ENCODE measurements around the gene MPPED2. TPM values are rescaled to one million over a fixed set of nuclear protein-coding genes. Genes with fewer than 3 reads are reported as not detected.

Gene MPPED2
- total RNA-seq, 1 donor from 2014 or later, result 179 TPM

DNA sequence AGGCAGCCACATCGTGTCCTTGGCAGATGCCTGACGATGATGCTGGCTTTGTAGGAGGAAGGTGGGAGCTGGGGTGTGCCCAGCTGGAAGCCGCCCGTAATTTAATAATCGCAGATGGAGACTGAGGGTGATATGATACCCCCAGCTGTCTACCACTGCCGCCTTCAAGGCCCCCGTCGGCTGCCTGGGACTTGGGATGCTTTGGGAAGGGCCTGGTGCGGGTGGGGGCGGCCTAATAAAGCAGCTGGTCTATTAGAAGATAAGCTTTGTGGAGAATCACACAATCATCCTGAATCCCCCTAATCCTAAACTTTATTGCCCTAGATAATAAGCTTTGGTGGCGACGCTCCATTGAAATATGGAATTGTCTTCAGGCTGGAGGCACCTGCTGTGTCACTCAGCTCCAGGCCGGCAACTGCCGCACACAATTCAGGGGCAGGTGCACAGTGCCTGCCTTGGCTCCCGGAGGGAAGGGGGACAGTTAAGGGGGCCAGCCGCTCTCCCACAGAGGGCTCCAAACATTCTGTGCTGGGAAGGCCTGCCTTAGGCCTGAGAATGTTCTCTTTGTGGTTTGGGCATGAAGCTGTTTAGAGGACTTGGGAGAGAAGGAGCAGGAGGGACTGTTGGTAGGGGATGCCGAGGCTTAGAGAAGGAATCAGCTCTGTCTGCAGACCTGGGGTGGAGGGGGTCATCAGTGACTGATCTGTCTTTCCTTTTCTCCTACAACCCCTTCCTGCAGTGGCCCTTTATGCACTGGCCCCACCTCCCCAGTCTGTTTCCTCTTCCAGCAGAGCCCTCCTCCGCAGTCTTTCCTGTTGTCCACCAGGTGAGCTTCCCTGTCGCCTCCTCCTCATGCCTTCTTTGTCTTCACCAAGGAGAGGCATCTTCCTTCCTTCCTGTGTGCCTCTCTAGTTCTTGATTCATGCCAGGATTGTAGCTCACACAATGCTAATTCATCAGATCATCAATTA is 198.0 kb downstream of the MPPED2 start:
- Mint-ChIP-seq H3K36me3 (peaks cover 4% of the 10 kb centered on the region), H3K27me3 (ENCODE audit: low read depth) (no peaks in the 10 kb centered on the region), H3K27ac (peak overlapping the region; percentile 2), H3K4me3 (no peak overlapping the region), H3K9me3 (peaks cover 6% of the 10 kb centered on the region), H3K4me1 (peaks cover 54% of the 10 kb centered on the region)
- no peak for TF ChIP-seq CTCF (IDR thresholded peaks at IDR 0.05; ENCODE audit: unreplicated experiment)
- DNase-seq (ENCODE audit: low spot score in 2 of 2, unreplicated experiment in 2 of 2), result no peak

GRCh38 chr11:30381879-30382278 is 204.3 kb downstream of the MPPED2 start:
- TF ChIP-seq CTCF (IDR thresholded peaks at IDR 0.05; ENCODE audit: unreplicated experiment), result no peak
- H3K4me3 Mint-ChIP-seq, result no peak overlapping the region
- no peaks in the 10 kb centered on the region for H3K27me3 Mint-ChIP-seq (ENCODE audit: low read depth)
- H3K27ac Mint-ChIP-seq, result peak overlapping the region; percentile 92
- peaks cover 6% of the 10 kb centered on the region for H3K9me3 Mint-ChIP-seq
- H3K4me1 Mint-ChIP-seq, result peaks cover 47% of the 10 kb centered on the region
- H3K36me3 Mint-ChIP-seq, result peaks cover 4% of the 10 kb centered on the region
- no peak for DNase-seq (ENCODE audit: low spot score in 2 of 2, unreplicated experiment in 2 of 2)

- no peak for DNase-seq (ENCODE audit: low spot score in 2 of 2, unreplicated experiment in 2 of 2)
- peaks cover 47% of the 10 kb centered on the region for H3K4me1 Mint-ChIP-seq
- peak overlapping the region; percentile 65 for H3K27ac Mint-ChIP-seq
- peaks cover 3% of the 10 kb centered on the region for H3K36me3 Mint-ChIP-seq
- peaks cover 4% of the 10 kb centered on the region for H3K9me3 Mint-ChIP-seq
- no peak for TF ChIP-seq CTCF (IDR thresholded peaks at IDR 0.05; ENCODE audit: unreplicated experiment)
- no peaks in the 10 kb centered on the region for H3K27me3 Mint-ChIP-seq (ENCODE audit: low read depth)
- no peak overlapping the region for H3K4me3 Mint-ChIP-seq
Measured at GRCh38 chr11:30380846-30381245, 205.3 kb downstream of the MPPED2 start.

DNA sequence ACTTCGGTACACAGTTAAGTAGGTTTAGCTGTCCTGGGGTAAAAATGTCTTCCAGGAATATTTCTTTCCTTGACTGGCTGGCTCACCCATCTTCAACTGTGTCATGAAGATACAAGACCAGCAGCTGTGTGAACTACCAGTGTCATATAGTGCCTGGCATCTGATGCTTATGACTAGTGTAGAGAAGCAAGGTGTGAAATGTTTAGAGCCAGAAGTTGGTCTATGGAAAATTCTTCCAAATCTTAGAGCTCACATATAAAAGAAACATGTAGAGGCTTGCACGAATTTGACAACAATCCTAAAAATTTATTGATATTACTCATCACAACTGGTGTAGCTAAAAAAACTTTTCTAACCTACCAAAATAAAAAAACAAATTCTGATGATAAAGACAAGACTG is 208.8 kb downstream of the MPPED2 start:
- Mint-ChIP-seq H3K4me3 (no peak overlapping the region), H3K27me3 (ENCODE audit: low read depth) (no peaks in the 10 kb centered on the region), H3K9me3 (no peaks in the 10 kb centered on the region), H3K4me1 (peaks cover 57% of the 10 kb centered on the region), H3K36me3 (no peaks in the 10 kb centered on the region), H3K27ac (peak overlapping the region; percentile 9)
- DNase-seq (ENCODE audit: low spot score in 2 of 2, unreplicated experiment in 2 of 2), result no peak
- TF ChIP-seq CTCF (IDR thresholded peaks at IDR 0.05; ENCODE audit: unreplicated experiment), result no peak

GRCh38 chr11:30370164-30370563 is 216.0 kb downstream of the MPPED2 start:
- no peaks in the 10 kb centered on the region for H3K36me3 Mint-ChIP-seq
- H3K4me1 Mint-ChIP-seq, result peaks cover 39% of the 10 kb centered on the region
- H3K9me3 Mint-ChIP-seq, result peaks cover 13% of the 10 kb centered on the region
- no peaks in the 10 kb centered on the region for H3K27me3 Mint-ChIP-seq (ENCODE audit: low read depth)
- TF ChIP-seq CTCF (IDR thresholded peaks at IDR 0.05; ENCODE audit: unreplicated experiment), result no peak
- DNase-seq (ENCODE audit: low spot score in 2 of 2, unreplicated experiment in 2 of 2), result no peak
- no peak overlapping the region for H3K4me3 Mint-ChIP-seq
- H3K27ac Mint-ChIP-seq, result no peak overlapping the region

All from mesothelial cell of epicardium (in vitro differentiated cells).